Endodermal cell (in vitro differentiated cells): Measurements from ENCODE around the gene TBCE. TPM values are rescaled to one million over a fixed set of nuclear protein-coding genes. Genes with fewer than 3 reads are reported as not detected.
"Not testable (repeated sequence)": the region's sequence is repeated elsewhere in the genome, so short reads cannot be mapped to it uniquely, and the experiment has no call there.

Source experiments
- DNase-seq: peaks from one replicate; pipeline ENCODE4 v3.0.0-alpha.2; 2017
- H3K27ac ChIP-seq: 2 replicates; pipeline ENCODE4 v1.5.1; 2013; ENCODE audit warnings: mild to moderate bottlenecking, low read depth, low read length, moderate library complexity
- H3K27me3 ChIP-seq: 2 replicates; pipeline ENCODE4 v1.6.1; 2013; ENCODE audit warnings: mild to moderate bottlenecking, low read length, moderate library complexity; ENCODE audit not compliant: insufficient read depth, control insufficient read depth, poor library complexity, severe bottlenecking
- H3K36me3 ChIP-seq: 2 replicates; pipeline ENCODE4 v1.7.0; 2013; ENCODE audit warnings: mild to moderate bottlenecking, low read length, moderate library complexity; ENCODE audit not compliant: control insufficient read depth, insufficient read depth
- H3K4me1 ChIP-seq: one replicate; pipeline ENCODE4 v1.7.0; 2013; ENCODE audit warnings: low read length; ENCODE audit not compliant: control insufficient read depth, insufficient read depth
- H3K4me3 ChIP-seq: 2 replicates; pipeline ENCODE4 v1.5.1; 2013; ENCODE audit warnings: mild to moderate bottlenecking, low read length, moderate library complexity
- H3K9ac ChIP-seq: 2 replicates; pipeline ENCODE4 v1.6.1; 2013; ENCODE audit warnings: mild to moderate bottlenecking, low read length, moderate library complexity; ENCODE audit not compliant: poor library complexity, severe bottlenecking; ENCODE audit errors: extremely low read depth
- H3K9me3 ChIP-seq: 2 replicates; pipeline ENCODE4 v1.6.1; 2013; ENCODE audit warnings: mild to moderate bottlenecking, low read length, moderate library complexity; ENCODE audit not compliant: control insufficient read depth
- H3K27ac Mint-ChIP-seq: 2 replicates; pipeline ENCODE4 v1.8.0; 2020; ENCODE audit warnings: mixed read lengths
- H3K27me3 Mint-ChIP-seq: 2 replicates; pipeline ENCODE4 v1.8.0; 2021; ENCODE audit warnings: mild to moderate bottlenecking, mixed read lengths; ENCODE audit not compliant: insufficient read depth
- H3K36me3 Mint-ChIP-seq: 2 replicates; pipeline ENCODE4 v1.8.0; 2020; ENCODE audit warnings: low read depth, mixed read lengths
- H3K4me1 Mint-ChIP-seq: 2 replicates; pipeline ENCODE4 v1.8.0; 2020; ENCODE audit warnings: mixed read lengths
- H3K4me3 Mint-ChIP-seq: 2 replicates; pipeline ENCODE4 v1.8.0; 2020; ENCODE audit warnings: mild to moderate bottlenecking, moderate library complexity, mixed read lengths
- H3K9me3 Mint-ChIP-seq: 2 replicates; pipeline ENCODE4 v1.8.0; 2020; ENCODE audit warnings: mild to moderate bottlenecking, mixed read lengths
- CTCF ChIP-seq: fragments of 200-600 bp; sonication (generic); conservative IDR thresholded peaks from 2 replicates; pipeline ENCODE4 v1.5.0; 2021; ENCODE audit warnings: antibody characterized with exemption, mild to moderate bottlenecking
- WGBS, 2 experiments: methylation state at CpG; one replicate each; pipeline versions ENCODE4 v1.1.5 to v1.1.7; 2013; ENCODE audit warnings: missing lambda C conversion rate in 2 of 2, mixed read lengths in 1 of 2; ENCODE audit not compliant: insufficient coverage in 1 of 2, insufficient read length in 1 of 2; 5-methylcytosine and 5-hydroxymethylcytosine counted together
- total RNA-seq, 2 donors: library from RNA; stranded (reverse); fragmentation: NEBNext Ultra II Directional in 1 of 2; extraction: Animal tissue kit (Norgen Biotek cat#: 25700) in 1 of 2; gene quantifications; 2 replicates in 1 of 2; 3 replicates in 1 of 2; pipeline ENCODE4 v1.2.1, GENCODE V29; 2021

The TBCE gene
- total RNA-seq, 2 donors from 2014 or later, result 31.8 to 33.3 TPM

GRCh38 chr1:235454021-235454420 lies 86.8 kb downstream of the TBCE start:
- 75 to 96% methylated on average over 1 to 8 of the region's 8 CpGs for WGBS, 2 experiments
- no peak for DNase-seq
- peaks cover 48% of the 10 kb centered on the region for H3K36me3 Mint-ChIP-seq
- H3K36me3 ChIP-seq, result peaks cover 33% of the 10 kb centered on the region
- H3K9ac ChIP-seq, result no peak overlapping the region
- no peaks in the 10 kb centered on the region for H3K9me3 Mint-ChIP-seq
- H3K27me3 Mint-ChIP-seq, result no peaks in the 10 kb centered on the region
- H3K4me3 Mint-ChIP-seq, result no peak overlapping the region
- H3K27me3 ChIP-seq, result no peaks in the 10 kb centered on the region
- no peak for TF ChIP-seq CTCF
- no peak overlapping the region for H3K27ac ChIP-seq
- H3K4me3 ChIP-seq, result no peak overlapping the region
- no peaks in the 10 kb centered on the region for H3K4me1 ChIP-seq
- no peak overlapping the region for H3K27ac Mint-ChIP-seq
- H3K9me3 ChIP-seq, result no peaks in the 10 kb centered on the region
- H3K4me1 Mint-ChIP-seq, result peaks cover 4% of the 10 kb centered on the region

GRCh38 chr1:235455097-235455496 lies 87.9 kb downstream of the TBCE start:
- Histone ChIP-seq H3K4me1 (no peaks in the 10 kb centered on the region), H3K27ac (no peak overlapping the region), H3K9me3 (no peaks in the 10 kb centered on the region), H3K9ac (no peak overlapping the region), H3K36me3 (peaks cover 22% of the 10 kb centered on the region), H3K4me3 (no peak overlapping the region), H3K27me3 (no peaks in the 10 kb centered on the region)
- H3K27ac Mint-ChIP-seq, result no peak overlapping the region
- 98 to 100% methylated on average over 1 to 2 of the region's 2 CpGs for WGBS, 2 experiments
- no peaks in the 10 kb centered on the region for H3K27me3 Mint-ChIP-seq
- H3K36me3 Mint-ChIP-seq, result peaks cover 39% of the 10 kb centered on the region
- TF ChIP-seq CTCF, result no peak
- peaks cover 4% of the 10 kb centered on the region for H3K4me1 Mint-ChIP-seq
- no peaks in the 10 kb centered on the region for H3K9me3 Mint-ChIP-seq
- H3K4me3 Mint-ChIP-seq, result no peak overlapping the region
- DNase-seq, result no peak

- H3K27ac Mint-ChIP-seq, result no peak overlapping the region
- 94 to 96% methylated on average over 3 to 4 of the region's 4 CpGs for WGBS, 2 experiments
- H3K27me3 Mint-ChIP-seq, result no peaks in the 10 kb centered on the region
These were observed 88.6 kb downstream of the TBCE start for GRCh38 chr1:235455823-235456222.

GRCh38 chr1:235457856-235458255 lies 90.6 kb downstream of the TBCE start:
- H3K9me3 Mint-ChIP-seq, H3K27ac Mint-ChIP-seq, H3K27ac ChIP-seq, H3K9ac ChIP-seq, DNase-seq, H3K4me1 ChIP-seq, H3K4me3 Mint-ChIP-seq, H3K27me3 Mint-ChIP-seq, H3K27me3 ChIP-seq, H3K4me3 ChIP-seq, H3K36me3 ChIP-seq, H3K4me1 Mint-ChIP-seq, H3K9me3 ChIP-seq: not testable (repeated sequence)
- WGBS, 2 experiments, result 96 to 100% methylated on average over 5 to 7 of the region's 7 CpGs
- H3K36me3 Mint-ChIP-seq, result peaks cover 45% of the 10 kb centered on the region

More at GRCh38 chr1:235455823-235456222, 88.6 kb downstream of the TBCE start:
- H3K4me3 Mint-ChIP-seq, result no peak overlapping the region
- H3K4me1 Mint-ChIP-seq, result peaks cover 3% of the 10 kb centered on the region
- Histone ChIP-seq H3K9me3 (no peaks in the 10 kb centered on the region), H3K27me3 (no peaks in the 10 kb centered on the region), H3K36me3 (peaks cover 15% of the 10 kb centered on the region), H3K9ac (no peak overlapping the region), H3K27ac (peak overlapping the region; percentile 76), H3K4me1 (no peaks in the 10 kb centered on the region), H3K4me3 (no peak overlapping the region)
- H3K36me3 Mint-ChIP-seq, result peaks cover 37% of the 10 kb centered on the region
- no peak for TF ChIP-seq CTCF
- no peak for DNase-seq
- no peaks in the 10 kb centered on the region for H3K9me3 Mint-ChIP-seq
